Osteoblast (primary cell): ENCODE measurements around the gene TENM4. TPM values are rescaled to one million over a fixed set of nuclear protein-coding genes. Genes with fewer than 3 reads are reported as not detected.
"Not testable (repeated sequence)": the region's sequence is repeated elsewhere in the genome, so short reads cannot be mapped to it uniquely, and the experiment has no call there.

Source experiments
- DNase-seq: peaks from one replicate; pipeline ENCODE4 v3.0.0; 2011; ENCODE audit warnings: low spot score, mixed read lengths; ENCODE audit not compliant: insufficient read length; ENCODE audit errors: missing footprints
- H2AFZ ChIP-seq: 2 replicates; pipeline ENCODE4 v1.6.0; 2011; ENCODE audit warnings: mild to moderate bottlenecking, low read length
- H3K27ac ChIP-seq: 2 replicates; pipeline ENCODE4 v1.5.1; 2011; ENCODE audit warnings: mild to moderate bottlenecking, low read depth, low read length, moderate library complexity
- H3K27me3 ChIP-seq: 2 replicates; pipeline ENCODE4 v1.6.0; 2012; ENCODE audit warnings: mild to moderate bottlenecking, control low read depth, inconsistent platforms, low read length, moderate library complexity; ENCODE audit not compliant: insufficient read depth
- H3K36me3 ChIP-seq: 2 replicates; pipeline ENCODE4 v1.5.1; 2011; ENCODE audit warnings: mild to moderate bottlenecking, low read length, control low read depth, moderate library complexity; ENCODE audit not compliant: insufficient read depth
- H3K4me1 ChIP-seq: 2 replicates; pipeline ENCODE4 v1.5.1; 2011; ENCODE audit warnings: mild to moderate bottlenecking, low read length, control low read depth, moderate library complexity; ENCODE audit not compliant: insufficient read depth
- H3K4me2 ChIP-seq: 2 replicates; pipeline ENCODE4 v1.6.0; 2011; ENCODE audit warnings: mild to moderate bottlenecking, low read length; ENCODE audit not compliant: insufficient read depth
- H3K4me3 ChIP-seq: fragments of 200-600 bp; sonication (generic); 3 replicates; pipeline ENCODE4 v1.5.1; 2012; ENCODE audit warnings: mild to moderate bottlenecking, low read length, inconsistent platforms; ENCODE audit not compliant: insufficient read depth
- H3K79me2 ChIP-seq: 2 replicates; pipeline ENCODE4 v1.6.0; 2012; ENCODE audit warnings: mild to moderate bottlenecking, low read length, control low read depth, inconsistent platforms; ENCODE audit not compliant: insufficient read depth
- H3K9me3 ChIP-seq: 2 replicates; pipeline ENCODE4 v1.5.1; 2011; ENCODE audit warnings: low read depth, low read length, control low read depth
- H4K20me1 ChIP-seq: 2 replicates; pipeline ENCODE4 v1.6.0; 2012; ENCODE audit warnings: mild to moderate bottlenecking, low read length, control low read depth; ENCODE audit not compliant: insufficient read depth
- CTCF ChIP-seq: IDR thresholded peaks from 2 replicates; pipeline ENCODE4 v1.5.1; 2011; ENCODE audit warnings: mild to moderate bottlenecking, low read depth, low read length, moderate library complexity; ENCODE audit errors: extremely low read depth
- total RNA-seq: library from RNA; depleted of rRNA; stranded (reverse); fragments of >200 nt; gene quantifications from 2 replicates; pipeline ENCODE4 v1.2.3, GENCODE V29; 2012

Gene TENM4
- total RNA-seq, 1 donor: 63.3 TPM

GRCh38 chr11:78985663-78986062 is 455.2 kb downstream of the TENM4 start:
- Histone ChIP-seq H3K27me3 (no peaks in the 10 kb centered on the region), H3K36me3 (no peaks in the 10 kb centered on the region), H3K79me2 (no peaks in the 10 kb centered on the region), H3K27ac (no peak overlapping the region), H3K9me3 (no peaks in the 10 kb centered on the region), H3K4me2 (no peak overlapping the region), H3K4me1 (no peaks in the 10 kb centered on the region), H2AFZ (no peak overlapping the region), H3K4me3 (no peak overlapping the region), H4K20me1 (no peaks in the 10 kb centered on the region)
- TF ChIP-seq CTCF: no peak
- no peak for DNase-seq

GRCh38 chr11:78982473-78982872 is 458.4 kb downstream of the TENM4 start:
- H3K4me2 ChIP-seq: no peak overlapping the region

GRCh38 chr11:78981153-78981552 is 459.7 kb downstream of the TENM4 start:
- no peak for DNase-seq
- Histone ChIP-seq H3K9me3 (no peaks in the 10 kb centered on the region), H3K4me1 (no peaks in the 10 kb centered on the region), H3K4me2 (no peak overlapping the region), H2AFZ (no peak overlapping the region), H4K20me1 (no peaks in the 10 kb centered on the region), H3K27me3 (peaks cover 2% of the 10 kb centered on the region), H3K4me3 (no peak overlapping the region), H3K79me2 (no peaks in the 10 kb centered on the region), H3K27ac (no peak overlapping the region), H3K36me3 (no peaks in the 10 kb centered on the region)
- no peak for TF ChIP-seq CTCF

More at GRCh38 chr11:78982473-78982872, 458.4 kb downstream of the TENM4 start:
- Histone ChIP-seq H3K79me2 (no peaks in the 10 kb centered on the region), H3K9me3 (no peaks in the 10 kb centered on the region), H3K27me3 (peaks cover 2% of the 10 kb centered on the region), H3K4me1 (no peaks in the 10 kb centered on the region), H3K36me3 (no peaks in the 10 kb centered on the region), H4K20me1 (no peaks in the 10 kb centered on the region), H3K27ac (no peak overlapping the region), H3K4me3 (no peak overlapping the region), H2AFZ (no peak overlapping the region)
- no peak for TF ChIP-seq CTCF
- DNase-seq: no peak

GRCh38 chr11:78978831-78979230 is 462.0 kb downstream of the TENM4 start:
- peaks cover 2% of the 10 kb centered on the region for H3K27me3 ChIP-seq

GRCh38 chr11:78977848-78978247 is 463.0 kb downstream of the TENM4 start:
- not testable (repeated sequence) for H4K20me1 ChIP-seq, H3K4me3 ChIP-seq, H3K79me2 ChIP-seq, H2AFZ ChIP-seq, H3K27me3 ChIP-seq, H3K4me1 ChIP-seq, DNase-seq, H3K36me3 ChIP-seq, H3K4me2 ChIP-seq, H3K27ac ChIP-seq, H3K9me3 ChIP-seq

More at GRCh38 chr11:78978831-78979230, 462.0 kb downstream of the TENM4 start:
- no peaks in the 10 kb centered on the region for H3K36me3 ChIP-seq
- no peaks in the 10 kb centered on the region for H3K79me2 ChIP-seq
- no peak for TF ChIP-seq CTCF
- no peak for DNase-seq
- no peak overlapping the region for H3K27ac ChIP-seq
- no peaks in the 10 kb centered on the region for H3K9me3 ChIP-seq
- H3K4me2 ChIP-seq: no peak overlapping the region
- H3K4me3 ChIP-seq: no peak overlapping the region
- H2AFZ ChIP-seq: no peak overlapping the region
- H4K20me1 ChIP-seq: no peaks in the 10 kb centered on the region
- H3K4me1 ChIP-seq: no peaks in the 10 kb centered on the region
